CD4-positive, alpha-beta T cell treated with Interleukin-1 beta for 1 hour (primary cell): ENCODE measurements around the gene LSM7.
A peak's percentile ranks its signal among the peaks of the same experiment; 100 is the strongest.

Experiments
- DNase-seq, 2 donors: peaks; one replicate each; pipeline ENCODE4 v3.0.0-alpha.2; 2020 to 2022

LSM7 gene

GRCh38 chr19:2274931-2275535 is 53.4 kb downstream of the LSM7 start:
- DNase-seq = peak; percentile 55 to 65

GRCh38 chr19:2274185-2274711 is 54.1 kb downstream of the LSM7 start:
- no peak for DNase-seq

- DNase-seq = peak; percentile 82 to 85
Observed at GRCh38 chr19:2273356-2274184, 54.8 kb downstream of the LSM7 start.
